Stimulated activated CD8-positive, alpha-beta memory T cell treated with anti-CD3 and anti-CD28 coated beads, Interleukin-2, amount 100 ng/mL, for 1 hour (primary cell): ENCODE results near the gene HECTD4.
A peak's percentile ranks its signal among the peaks of the same experiment; 100 is the strongest.
"Not testable (repeated sequence)": the region's sequence is repeated elsewhere in the genome, so short reads cannot be mapped to it uniquely, and the experiment has no call there.

Experiments
- DNase-seq, 2 donors: peaks; one replicate each; pipeline ENCODE4 v3.0.0-alpha.2; 2020; ENCODE audit warnings: low read depth in 2 of 2

HECTD4 gene

GRCh38 chr12:112381883-112382796 is at the start of gene HECTD4:
HECTD4 (minus strand) TSS chr12:112382431; CDS start chr12:112382128, 303 bp downstream.
- DNase-seq = peak; percentile 83 to 92

- DNase-seq = no peak
These were observed 49.7 kb upstream of the HECTD4 start for GRCh38 chr12:112431965-112432364.

GRCh38 chr12:112430929-112431328 is 48.7 kb upstream of the HECTD4 start:
- no peak for DNase-seq

- DNase-seq = no peak
These were observed 45.5 kb upstream of the HECTD4 start for GRCh38 chr12:112427760-112428159.

GRCh38 chr12:112425582-112426382 is 43.6 kb upstream of the HECTD4 start:
- no peak for DNase-seq

- no peak for DNase-seq
These were observed 41.9 kb upstream of the HECTD4 start for GRCh38 chr12:112424126-112424525.

- no peak for DNase-seq
These were observed 40.3 kb upstream of the HECTD4 start for GRCh38 chr12:112422531-112422930.

GRCh38 chr12:112421363-112421762 is 39.1 kb upstream of the HECTD4 start:
- DNase-seq = no peak

GRCh38 chr12:112420740-112421139 is 38.5 kb upstream of the HECTD4 start:
- no peak for DNase-seq

- no peak for DNase-seq
These were observed 37.3 kb upstream of the HECTD4 start for GRCh38 chr12:112419297-112420133.

GRCh38 chr12:112418608-112419296 is 36.5 kb upstream of the HECTD4 start, which contains the start of gene PTPN11:
PTPN11 (plus strand) TSS chr12:112418947; CDS start chr12:112419112, 165 bp downstream.
- DNase-seq = peak; percentile 80 to 87

GRCh38 chr12:112418273-112418607 is 36.0 kb upstream of the HECTD4 start:
- DNase-seq = no peak

- not testable (repeated sequence) for DNase-seq
These were observed 33.2 kb upstream of the HECTD4 start for GRCh38 chr12:112415457-112415856.

- DNase-seq = no peak
These were observed 31.8 kb upstream of the HECTD4 start for GRCh38 chr12:112413855-112414625.

- DNase-seq = no peak
These were observed 27.6 kb upstream of the HECTD4 start for GRCh38 chr12:112409906-112410244.

GRCh38 chr12:112409064-112409905 is 27.1 kb upstream of the HECTD4 start, which contains the start of gene RPL6:
RPL6 (minus strand) TSS chr12:112409605; CDS start chr12:112408656, 949 bp downstream.
- peak; percentile 46 to 50 for DNase-seq

- no peak for DNase-seq
These were observed 26.4 kb upstream of the HECTD4 start for GRCh38 chr12:112408621-112409020.

- DNase-seq = not testable (repeated sequence)
These were observed 25.5 kb upstream of the HECTD4 start for GRCh38 chr12:112407683-112408082.
